Subcutaneous preadipocyte (primary cell): ENCODE data around the gene PF4V1. TPM values are rescaled to one million over a fixed set of nuclear protein-coding genes. Genes with fewer than 3 reads are reported as not detected.

ENCODE experiments used
- total RNA-seq: library from RNA; depleted of rRNA; stranded (reverse); fragments of >200 nt; gene quantifications from 2 replicates; pipeline ENCODE4 v1.2.3, GENCODE V29; 2012

PF4V1 gene, protein sequence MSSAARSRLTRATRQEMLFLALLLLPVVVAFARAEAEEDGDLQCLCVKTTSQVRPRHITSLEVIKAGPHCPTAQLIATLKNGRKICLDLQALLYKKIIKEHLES
- total RNA-seq: 0.59 TPM in 1 of 2 replicates, not detected in the other

DNA sequence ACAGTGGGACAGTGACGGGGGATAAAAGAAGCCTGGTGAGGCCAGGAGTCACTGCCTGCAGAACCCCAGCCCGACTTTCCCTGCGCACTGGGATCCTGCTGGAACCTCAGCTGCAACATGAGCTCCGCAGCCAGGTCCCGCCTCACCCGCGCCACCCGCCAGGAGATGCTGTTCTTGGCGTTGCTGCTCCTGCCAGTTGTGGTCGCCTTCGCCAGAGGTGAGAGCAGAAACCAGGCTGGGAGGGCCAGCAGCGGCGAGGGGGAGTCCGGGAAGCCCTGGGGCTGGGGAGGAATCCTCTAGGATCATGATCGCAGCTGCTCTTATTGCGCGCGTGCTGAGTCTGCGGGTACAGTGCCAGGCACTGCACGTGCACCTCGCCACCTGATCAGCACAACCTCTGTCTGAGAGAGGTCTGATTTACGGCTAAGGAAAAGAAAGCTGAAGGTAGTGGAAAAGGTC lies at the start of gene PF4V1:
TSS of gene PF4V1 (plus strand) at position 51 of the 459 bp plus-strand sequence. CDS start at position 118, 67 bp downstream.

DNA sequence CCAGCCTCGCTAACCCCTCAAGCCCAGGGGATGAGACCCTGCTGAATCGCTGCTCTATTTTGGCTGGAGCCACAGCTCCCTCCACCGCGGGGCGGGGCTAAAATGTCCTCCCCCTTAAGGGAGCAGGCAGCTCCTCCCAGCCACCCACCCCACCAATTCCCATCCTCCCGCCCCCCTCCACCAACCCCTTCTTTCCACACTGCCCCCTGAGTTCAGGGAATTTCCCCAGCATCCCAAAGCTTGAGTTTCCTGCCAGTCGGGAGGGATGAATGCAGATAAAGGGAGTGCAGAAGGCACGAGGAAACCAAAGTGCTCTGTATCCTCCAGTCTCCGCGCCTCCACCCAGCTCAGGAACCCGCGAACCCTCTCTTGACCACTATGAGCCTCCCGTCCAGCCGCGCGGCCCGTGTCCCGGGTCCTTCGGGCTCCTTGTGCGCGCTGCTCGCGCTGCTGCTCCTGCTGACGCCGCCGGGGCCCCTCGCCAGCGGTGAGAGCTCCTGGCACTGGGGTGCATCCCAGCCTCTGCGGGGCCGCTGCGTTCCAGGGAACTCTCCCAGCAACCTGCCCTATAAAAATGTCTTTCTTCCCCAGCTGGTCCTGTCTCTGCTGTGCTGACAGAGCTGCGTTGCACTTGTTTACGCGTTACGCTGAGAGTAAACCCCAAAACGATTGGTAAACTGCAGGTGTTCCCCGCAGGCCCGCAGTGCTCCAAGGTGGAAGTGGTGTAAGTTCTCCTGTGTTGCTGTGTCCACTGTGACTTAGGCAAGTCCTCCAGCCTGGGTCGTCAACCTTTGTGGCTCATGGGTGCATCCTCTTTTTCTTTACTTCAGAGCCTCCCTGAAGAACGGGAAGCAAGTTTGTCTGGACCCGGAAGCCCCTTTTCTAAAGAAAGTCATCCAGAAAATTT lies 16.5 kb upstream of the PF4V1 start, which contains the start of gene CXCL6:
TSS of gene CXCL6 (plus strand) at position 306 of the 907 bp plus-strand sequence. CDS start at position 379, 73 bp downstream.

DNA sequence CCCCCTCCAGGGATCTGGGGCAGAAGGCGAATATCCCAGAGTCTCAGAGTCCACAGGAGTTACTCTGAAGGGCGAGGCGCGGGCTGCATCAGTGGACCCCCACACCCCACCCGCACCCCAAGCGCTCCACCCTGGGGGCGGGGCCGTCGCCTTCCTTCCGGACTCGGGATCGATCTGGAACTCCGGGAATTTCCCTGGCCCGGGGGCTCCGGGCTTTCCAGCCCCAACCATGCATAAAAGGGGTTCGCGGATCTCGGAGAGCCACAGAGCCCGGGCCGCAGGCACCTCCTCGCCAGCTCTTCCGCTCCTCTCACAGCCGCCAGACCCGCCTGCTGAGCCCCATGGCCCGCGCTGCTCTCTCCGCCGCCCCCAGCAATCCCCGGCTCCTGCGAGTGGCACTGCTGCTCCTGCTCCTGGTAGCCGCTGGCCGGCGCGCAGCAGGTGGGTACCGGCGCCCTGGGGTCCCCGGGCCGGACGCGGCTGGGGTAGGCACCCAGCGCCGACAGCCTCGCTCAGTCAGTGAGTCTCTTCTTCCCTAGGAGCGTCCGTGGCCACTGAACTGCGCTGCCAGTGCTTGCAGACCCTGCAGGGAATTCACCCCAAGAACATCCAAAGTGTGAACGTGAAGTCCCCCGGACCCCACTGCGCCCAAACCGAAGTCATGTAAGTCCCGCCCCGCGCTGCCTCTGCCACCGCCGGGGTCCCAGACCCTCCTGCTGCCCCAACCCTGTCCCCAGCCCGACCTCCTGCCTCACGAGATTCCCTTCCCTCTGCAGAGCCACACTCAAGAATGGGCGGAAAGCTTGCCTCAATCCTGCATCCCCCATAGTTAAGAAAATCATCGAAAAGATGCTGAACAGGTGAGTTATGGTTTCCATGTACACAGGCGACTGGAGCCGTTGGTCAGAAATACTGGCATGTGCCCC lies 16.3 kb downstream of the PF4V1 start, which contains the start of gene CXCL1:
TSS of gene CXCL1 (plus strand) at position 264 of the 926 bp plus-strand sequence. CDS start at position 342, 78 bp downstream.

Other genes with a start within 250 kb of the PF4V1 start
- gene RASSF6, start 232.9 kb upstream of the PF4V1 start, total RNA-seq: under 0.01 TPM in 1 of 2 replicates, not detected in the other
- gene CXCL8, start 112.7 kb upstream of the PF4V1 start, total RNA-seq: 8.0 and 14.3 TPM in 2 replicates
- gene CXCL6, start 16.6 kb upstream of the PF4V1 start, total RNA-seq: 0.59 and 6.2 TPM in 2 replicates
- 45.4 and 46.7 TPM in 2 replicates for gene CXCL1, start 16.1 kb downstream of the PF4V1 start, total RNA-seq
- gene PF4, start 128.7 kb downstream of the PF4V1 start, total RNA-seq: 0.39 and 2.9 TPM in 2 replicates
- not detected in 2 replicates for gene PPBP, start 134.9 kb downstream of the PF4V1 start, total RNA-seq
- gene CXCL5, start 145.4 kb downstream of the PF4V1 start, total RNA-seq: 20.2 and 131 TPM in 2 replicates
- gene CXCL3, start 185.4 kb downstream of the PF4V1 start, total RNA-seq: 3.7 and 9.4 TPM in 2 replicates
- 2.9 and 5.5 TPM in 2 replicates for gene CXCL2, start 245.9 kb downstream of the PF4V1 start, total RNA-seq